Lung microvascular endothelial cell (primary cell): ENCODE measurements around the gene NQO2. TPM values are rescaled to one million over a fixed set of nuclear protein-coding genes. Genes with fewer than 3 reads are reported as not detected.
"Not testable (repeated sequence)": the region's sequence is repeated elsewhere in the genome, so short reads cannot be mapped to it uniquely, and the experiment has no call there.

Experiments used
- DNase-seq, 2 donors: peaks; one replicate each; pipeline versions ENCODE4 v3.0.0 to v3.0.0-alpha.2; 2010; ENCODE audit warnings: low read depth in 2 of 2
- total RNA-seq: library from RNA; depleted of rRNA; stranded (reverse); fragments of >200 nt; gene quantifications from 2 replicates; pipeline ENCODE4 v1.2.1, GENCODE V29; 2014

Gene NQO2
- total RNA-seq, 1 donor from 2014 or later = 8.5 TPM

DNA sequence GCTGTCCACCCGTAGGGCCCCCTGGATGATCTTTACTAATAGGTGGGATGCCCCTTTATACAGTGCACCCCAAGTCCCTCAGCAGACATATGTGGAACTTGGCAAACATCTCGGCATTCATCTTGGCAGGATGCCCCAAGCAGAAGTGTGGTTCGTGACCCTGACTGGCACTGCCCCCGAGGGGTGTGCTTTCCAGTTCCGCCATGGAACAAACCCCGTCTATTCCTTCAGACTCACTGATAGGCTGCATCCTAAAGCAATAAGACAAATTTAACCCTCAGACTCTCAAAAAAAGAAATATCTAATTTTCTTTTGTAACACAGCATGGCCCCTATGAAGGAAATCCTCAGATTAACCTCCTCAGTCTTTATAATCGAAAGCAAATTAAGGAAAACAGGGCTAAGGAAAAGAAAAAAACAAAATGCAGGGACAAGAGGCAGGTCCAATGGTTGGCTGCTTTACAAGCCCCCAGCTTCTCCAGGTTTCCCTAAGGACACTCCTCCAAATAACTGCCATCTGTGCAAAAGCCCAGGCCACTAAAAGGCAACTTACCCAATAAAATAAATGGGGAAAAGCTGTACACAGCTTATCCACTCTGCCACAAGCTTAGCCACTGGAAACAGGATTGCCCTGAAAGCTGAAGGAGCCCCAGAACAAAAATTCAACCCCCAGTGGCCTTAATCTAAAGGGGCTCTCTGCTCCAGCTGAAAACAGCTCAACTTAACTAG lies 38.1 kb downstream of the NQO2 start:
- peak in 1 of 2 donors; percentile 22 for DNase-seq

DNA sequence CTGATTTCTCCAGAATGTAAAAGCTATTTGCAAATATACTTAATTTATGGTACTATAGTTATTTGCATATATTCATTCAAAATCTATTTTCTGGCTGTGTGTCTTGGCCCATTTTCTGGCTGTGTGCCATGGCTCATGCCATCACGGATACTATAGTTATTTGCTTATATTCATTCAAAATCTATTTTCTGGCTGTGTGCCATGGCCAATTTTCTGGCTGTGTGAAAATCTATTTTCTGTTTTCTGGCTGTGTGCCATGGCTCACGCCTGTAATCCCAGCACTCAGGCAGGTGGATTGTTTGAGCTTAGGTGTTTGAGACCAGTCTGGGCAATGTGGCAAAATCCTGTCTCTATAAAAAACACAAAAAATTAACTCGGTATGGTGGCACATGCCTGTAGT lies 39.7 kb downstream of the NQO2 start:
- DNase-seq = peak in 1 of 2 donors; percentile 73

DNA sequence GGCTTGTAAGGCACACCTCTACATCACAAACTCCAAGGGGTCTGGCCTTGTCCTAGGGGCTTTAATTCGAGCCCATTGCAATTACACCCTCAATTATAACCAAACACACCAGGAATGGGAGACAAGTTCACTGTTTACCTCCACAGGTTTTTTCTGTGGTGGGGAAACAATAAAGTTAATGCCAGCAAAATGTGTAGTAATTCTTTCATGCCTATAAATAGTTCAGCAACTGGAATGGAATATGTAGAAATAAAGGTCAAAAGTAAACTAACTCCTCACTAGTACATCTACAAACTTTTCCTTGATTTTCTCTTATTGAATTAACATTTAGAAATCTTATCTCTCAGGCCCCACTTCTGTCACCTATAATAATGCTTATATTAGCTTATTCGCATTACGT lies 41.5 kb downstream of the NQO2 start:
- no peak for DNase-seq

DNA sequence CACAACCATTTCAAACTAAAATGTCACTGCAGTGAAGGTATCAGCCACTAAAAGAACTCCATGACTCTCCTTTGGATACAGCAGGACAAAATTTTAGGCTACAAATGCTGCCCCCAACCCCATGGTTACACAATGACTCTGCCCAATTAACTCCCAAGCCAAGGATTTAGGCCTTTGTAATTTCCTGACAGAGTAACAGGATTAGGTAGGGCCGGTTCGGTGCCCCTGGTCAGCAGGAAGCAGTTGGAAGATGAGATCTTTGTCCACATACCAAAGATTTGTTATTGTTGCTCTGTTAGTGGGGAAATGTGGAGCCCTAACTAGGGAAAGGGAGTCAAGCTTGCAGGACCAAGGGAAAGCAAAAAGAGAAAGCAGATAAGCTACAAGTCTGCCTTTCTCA lies 41.9 kb downstream of the NQO2 start:
- peak; percentile 26 to 63 for DNase-seq

DNA sequence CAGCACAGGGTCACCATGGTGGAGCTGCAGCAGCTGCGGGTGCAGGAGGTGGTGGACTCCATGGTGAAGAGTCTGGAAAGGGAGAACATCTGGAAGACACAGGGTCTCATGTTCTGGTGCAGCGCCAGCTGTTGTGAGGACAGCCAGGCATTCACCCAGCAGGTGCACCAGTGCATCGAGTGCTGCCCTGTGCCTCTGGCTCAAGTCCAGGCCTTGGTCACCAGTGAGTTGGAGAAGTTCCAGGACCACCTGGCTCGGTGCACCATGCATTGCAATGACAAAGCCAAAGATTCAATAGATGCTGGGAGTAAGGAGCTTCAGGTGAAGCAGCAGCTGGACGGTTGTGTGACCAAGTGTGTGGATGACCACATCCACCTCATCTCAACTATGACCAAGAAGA lies 45.7 kb downstream of the NQO2 start:
- no peak for DNase-seq

DNA sequence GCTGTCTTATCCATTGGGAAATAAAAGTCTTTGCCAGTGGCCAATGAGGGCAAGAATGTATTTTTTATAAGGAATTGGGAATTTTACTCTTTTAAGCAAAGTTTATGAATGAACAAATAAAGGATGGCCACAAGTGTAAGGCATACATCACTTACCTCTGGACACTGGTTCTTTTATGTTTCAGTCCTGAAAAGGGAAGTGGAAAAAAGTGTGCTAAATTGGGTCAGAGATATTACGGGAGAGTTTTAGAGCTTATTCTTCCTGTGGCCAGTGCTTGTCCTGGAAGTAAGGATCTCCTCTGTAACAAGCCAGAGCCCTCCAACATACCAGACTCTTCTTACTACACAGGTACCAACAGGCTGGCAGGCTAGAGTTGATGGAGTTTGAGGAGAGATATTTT lies 46.1 kb downstream of the NQO2 start:
- no peak for DNase-seq

DNA sequence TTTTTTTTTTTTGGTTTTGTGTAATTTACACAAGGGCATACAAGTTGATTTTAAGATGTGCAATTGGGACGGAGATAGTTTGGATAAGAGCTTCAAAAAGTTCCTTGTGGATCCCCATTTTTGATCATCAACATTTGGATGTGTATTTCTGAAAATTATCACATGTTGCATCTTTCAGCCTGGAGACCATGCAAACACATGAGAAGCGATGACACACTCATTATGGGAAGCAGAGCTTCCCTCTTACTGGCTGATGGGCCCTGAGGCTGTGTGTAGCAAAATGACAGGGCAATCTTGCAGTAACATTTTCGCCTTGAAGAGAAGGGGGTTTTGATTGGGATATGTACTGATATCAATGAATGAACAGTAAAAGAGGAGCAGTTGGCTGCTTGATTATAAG lies 46.6 kb downstream of the NQO2 start:
- DNase-seq = no peak

DNA sequence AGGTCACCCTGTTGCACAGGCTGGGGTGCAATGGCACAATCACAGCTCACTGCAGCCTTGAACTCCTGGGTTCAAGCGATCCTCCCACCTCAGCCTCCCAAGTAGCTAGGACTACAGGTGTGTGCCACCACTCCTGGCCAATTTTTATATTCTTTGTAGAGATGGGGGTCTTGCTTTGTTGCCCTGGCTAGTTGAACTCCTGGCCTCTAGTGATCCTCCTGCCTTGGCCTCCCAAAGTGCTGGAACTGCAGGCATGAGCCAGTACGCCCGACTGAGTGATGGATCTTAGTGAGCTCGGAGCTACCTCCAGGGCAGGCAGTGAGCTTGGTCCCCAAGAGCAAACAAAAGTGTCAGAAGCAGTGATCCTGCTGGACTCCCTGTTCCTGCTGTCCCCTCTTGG lies 48.3 kb downstream of the NQO2 start:
- not testable (repeated sequence) for DNase-seq

DNA sequence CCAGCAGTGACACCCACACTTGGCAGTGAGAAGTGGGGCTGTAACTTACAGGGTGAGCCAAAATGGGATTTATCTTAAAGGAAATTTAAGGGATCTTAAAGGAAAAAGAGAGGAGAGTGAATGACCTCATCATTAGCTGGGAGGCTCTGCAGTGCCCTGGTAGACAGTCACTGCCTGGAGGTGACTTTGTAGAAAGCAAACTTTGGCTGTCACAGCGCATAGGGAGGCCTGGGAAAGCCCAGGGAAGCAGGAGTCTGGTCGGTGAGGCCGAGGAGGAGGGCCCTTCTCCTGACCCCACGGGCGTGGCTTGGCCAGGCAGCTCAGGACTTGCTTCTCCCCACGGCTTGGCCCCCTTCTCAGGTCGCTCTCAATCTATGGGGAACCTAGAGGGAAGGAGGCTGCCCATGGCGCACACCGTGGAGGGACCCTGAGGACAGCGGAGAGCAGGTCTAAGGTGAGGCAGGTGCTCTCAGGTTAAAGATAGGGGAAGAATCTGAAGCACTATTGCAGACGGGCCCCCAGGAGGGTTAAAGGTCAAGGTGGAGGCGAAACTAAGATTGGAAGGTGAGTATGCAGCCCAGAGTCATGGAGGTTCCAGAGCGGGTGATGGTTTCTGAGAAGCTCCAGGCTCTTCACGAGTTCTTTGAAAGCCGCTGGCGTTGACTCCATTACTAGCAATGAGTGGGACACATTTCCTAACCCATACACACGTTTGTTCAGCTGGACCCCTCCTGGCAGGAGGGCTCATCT lies 53.0 kb downstream of the NQO2 start:
- DNase-seq = no peak

DNA sequence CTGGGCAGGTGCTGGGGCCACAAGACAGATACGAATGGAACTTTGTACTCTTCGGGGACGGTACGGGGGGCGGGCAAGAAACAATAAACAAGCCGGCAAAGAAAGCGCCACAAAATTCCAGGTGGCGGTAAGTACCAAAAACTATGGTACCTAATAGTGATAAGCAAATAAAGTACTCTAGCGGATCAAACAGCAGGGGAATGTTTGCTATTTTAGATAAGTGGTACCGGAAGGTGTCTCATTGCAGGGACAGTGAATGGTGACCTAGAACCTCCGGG lies 53.5 kb downstream of the NQO2 start:
- no peak for DNase-seq

DNA sequence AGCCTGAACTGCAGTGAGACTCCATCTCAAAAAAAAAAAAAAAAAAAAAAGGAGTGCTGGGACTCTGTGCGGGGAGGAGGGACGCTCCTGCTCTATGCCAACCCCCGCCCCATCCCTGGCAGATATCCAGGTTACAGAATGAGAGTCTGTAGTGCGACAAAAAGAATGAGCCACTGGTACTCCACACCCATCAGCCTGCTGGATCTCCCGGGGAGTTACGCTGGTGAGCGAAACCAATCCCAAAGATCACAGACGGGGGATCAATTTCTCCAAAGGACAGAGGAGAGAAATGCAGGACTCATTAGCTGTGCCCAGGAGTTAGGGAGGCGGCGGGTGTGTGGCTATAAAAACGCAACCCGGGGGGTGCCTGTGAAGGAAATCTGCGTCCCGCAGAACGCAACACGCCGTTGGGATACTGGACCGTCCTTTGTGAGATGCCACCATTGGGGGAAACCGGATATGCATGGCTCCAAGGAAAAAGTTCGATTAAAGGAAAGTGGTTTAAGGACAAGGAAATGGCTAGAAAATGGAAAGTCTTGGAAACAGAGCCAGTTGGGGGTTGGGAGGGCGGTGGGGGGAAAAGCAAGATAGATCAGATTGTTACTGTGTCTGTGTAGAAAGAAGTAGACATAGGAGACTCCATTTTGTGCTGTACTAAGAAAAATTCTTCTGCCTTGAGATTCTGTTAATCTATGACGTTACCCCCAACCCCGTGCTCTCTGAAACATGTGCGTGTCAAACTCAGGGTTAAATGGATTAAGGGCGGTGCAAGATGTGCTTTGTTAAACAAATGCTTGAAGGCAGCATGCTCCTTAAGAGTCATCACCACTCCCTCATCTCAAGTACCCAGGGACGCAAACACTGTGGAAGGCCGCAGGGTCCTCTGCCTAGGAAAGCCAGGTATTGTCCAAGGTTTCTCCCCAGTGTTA lies 54.8 kb downstream of the NQO2 start:
- DNase-seq = peak in 1 of 2 donors; percentile 77

DNA sequence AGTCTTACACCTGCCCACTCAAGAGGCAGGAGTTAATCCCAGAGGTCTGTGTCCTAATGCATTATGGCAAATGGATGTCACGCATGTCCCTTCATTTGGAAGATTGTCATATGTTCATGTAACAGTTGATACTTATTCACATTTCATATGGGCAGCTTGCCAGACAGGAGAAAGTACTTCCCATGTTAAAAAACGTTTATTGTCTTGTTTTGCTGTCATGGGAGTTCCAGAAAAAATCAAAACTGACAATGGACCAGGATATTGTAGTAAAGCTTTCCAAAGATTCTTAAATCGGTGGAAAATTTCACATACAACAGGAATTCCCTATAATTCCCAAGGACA lies 55.4 kb downstream of the NQO2 start:
- peak in 1 of 2 donors; percentile 61 for DNase-seq

DNA sequence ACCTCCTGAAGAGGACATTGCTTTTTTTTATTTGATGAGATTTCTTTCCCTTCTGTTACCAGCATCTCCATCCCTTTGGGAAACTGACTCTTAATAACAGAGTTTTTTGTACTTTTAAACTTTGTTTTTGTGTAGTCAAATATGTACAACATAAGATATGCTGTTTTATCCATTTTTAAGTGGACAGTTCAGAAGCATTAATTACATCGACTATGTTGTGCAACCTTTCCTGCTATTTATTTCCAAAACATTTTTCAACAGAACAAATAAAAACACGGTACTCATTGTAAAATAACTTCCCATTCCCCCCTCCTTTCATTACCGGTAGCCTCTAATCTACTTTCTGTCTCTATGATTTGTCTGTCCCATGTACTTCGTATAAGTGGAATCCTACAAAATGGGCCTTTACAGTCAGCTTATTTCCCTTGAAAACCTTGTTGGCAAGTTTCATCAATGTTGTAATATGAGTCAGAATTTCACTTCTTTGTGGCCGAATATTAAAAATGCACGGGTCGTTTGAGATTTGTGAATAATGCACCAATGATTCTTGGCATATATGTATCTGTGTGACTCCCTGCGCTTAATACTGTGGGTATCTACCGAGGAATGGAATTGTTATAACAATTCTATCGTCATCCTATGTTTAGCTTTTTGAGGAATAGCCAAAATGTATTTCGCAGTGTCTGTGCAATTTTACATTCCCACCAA lies 57.5 kb downstream of the NQO2 start:
- DNase-seq = no peak

DNA sequence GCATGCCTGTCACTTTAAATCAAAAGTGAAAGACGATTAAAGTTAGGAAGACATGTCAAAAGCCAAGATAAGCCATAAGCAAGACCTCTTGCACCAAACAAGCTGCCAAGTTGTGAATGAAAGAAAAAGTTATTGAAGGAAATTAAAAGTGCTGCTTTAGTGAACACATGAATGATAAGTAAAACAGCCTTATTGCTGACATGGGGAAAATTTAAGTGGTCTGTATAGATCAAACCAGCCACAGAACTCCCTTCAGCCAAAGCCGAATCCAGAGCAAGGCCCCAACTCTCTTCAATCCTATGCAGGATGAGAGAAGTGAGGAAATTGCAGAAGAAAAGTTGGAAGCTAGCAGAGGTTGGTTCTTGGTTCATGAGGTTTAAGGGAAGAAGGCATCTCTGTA lies 59.3 kb downstream of the NQO2 start:
- DNase-seq = no peak

DNA sequence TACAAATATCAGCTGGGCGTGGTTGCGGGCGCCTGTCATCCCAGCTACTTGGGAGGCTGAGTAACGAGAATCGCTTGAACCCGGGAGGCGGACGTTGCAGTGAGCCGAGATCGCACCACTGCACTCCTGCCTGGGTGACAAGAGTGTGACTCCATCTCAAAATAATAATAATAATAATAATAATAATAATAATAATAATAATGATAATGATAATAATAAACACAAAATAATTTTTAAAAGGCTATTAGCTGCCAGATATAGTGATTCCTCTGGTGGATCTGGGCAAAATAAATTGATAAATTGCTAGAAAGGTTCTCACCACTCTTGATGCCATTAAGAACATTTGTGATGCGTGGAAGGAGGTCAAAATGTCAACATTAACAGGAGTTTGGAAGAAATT lies 60.4 kb downstream of the NQO2 start:
- DNase-seq = not testable (repeated sequence)

DNA sequence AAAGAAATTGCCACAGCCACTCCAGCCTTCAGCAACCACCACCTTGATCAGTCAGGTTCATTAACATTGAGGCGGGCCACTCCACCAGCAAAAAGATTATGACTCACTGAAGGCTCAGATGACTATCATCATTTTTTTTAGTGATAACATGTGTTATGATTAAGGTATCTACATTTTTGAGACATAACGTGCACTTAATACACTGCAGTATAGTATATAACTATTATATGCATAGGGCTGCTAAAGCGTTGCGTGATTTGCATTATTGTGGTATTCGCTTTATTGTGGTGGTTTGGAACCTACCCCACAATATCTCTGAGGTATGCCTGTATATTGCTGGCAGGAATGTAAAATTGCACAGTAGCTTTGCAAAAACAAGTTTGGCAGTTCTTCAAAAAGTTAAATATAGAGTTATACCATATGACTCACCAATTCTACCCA lies 61.8 kb downstream of the NQO2 start:
- no peak for DNase-seq

DNA sequence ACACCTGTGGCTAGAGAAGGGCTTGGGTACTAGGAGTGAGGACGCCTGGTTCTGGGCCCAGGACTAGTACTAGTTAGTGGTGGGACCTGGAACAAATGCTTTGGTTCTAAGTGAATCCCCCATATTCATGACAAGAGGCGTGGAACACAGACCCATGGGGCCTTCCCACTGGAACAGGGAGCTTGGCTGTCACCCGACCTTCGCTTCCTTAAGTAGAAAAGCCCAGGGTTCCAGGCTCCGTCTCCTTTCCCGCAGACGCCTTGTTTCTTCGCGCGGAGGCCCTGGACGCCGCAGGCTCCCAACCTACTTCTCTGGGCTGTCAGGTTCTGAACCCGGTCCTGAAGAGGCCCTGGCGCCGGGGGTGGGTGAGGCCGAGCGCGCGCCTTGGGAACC lies 63.6 kb downstream of the NQO2 start:
- not testable (repeated sequence) for DNase-seq

DNA sequence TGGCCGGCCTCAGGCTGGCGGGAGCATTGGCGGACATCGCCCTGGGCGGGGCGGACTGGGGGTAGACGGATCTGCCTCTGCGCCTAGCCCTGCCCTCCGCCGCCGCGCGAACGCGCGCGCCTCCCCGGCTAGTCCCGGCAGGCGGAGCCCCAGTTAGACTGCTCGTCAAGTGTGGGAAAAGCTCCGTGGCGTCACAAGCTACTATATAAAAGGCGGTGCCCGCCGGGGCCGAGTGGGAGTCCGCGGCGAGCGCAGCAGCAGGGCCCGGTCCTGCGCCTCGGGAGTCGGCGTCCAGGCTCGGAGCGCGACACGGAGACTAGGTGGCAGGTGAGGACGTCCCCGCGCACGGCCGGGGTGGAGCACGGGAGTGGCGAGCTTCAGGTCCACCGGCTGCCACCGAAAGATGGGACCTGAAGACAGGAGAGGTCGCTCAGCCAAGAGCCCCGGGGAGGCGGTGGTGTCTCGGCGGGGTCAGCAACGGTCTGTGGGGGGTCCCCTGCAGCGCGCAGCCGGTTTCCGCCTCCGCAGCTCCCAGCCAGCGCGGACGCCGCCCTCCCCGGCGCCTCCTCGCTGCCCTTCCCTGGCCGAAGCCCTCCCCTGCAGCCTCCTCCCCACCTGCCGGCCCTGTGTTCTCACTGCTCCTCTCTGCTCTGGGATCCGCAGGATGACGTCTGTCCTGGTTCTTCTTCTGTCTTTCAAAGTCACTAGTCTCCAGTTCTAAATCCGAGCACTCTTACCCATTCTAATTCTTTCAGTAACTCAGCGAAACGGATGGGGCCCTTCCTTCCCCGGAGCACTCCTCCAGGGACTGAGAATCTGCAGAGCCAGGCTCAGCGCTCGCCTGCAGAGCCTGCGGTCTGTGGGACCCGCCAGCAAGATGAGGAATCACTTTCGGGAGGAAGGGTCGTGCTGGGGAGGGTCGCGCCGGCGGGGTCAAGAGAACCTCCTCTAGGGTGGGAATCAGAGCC lies 64.3 kb downstream of the NQO2 start:
- peak; percentile 80 to 87 for DNase-seq

DNA sequence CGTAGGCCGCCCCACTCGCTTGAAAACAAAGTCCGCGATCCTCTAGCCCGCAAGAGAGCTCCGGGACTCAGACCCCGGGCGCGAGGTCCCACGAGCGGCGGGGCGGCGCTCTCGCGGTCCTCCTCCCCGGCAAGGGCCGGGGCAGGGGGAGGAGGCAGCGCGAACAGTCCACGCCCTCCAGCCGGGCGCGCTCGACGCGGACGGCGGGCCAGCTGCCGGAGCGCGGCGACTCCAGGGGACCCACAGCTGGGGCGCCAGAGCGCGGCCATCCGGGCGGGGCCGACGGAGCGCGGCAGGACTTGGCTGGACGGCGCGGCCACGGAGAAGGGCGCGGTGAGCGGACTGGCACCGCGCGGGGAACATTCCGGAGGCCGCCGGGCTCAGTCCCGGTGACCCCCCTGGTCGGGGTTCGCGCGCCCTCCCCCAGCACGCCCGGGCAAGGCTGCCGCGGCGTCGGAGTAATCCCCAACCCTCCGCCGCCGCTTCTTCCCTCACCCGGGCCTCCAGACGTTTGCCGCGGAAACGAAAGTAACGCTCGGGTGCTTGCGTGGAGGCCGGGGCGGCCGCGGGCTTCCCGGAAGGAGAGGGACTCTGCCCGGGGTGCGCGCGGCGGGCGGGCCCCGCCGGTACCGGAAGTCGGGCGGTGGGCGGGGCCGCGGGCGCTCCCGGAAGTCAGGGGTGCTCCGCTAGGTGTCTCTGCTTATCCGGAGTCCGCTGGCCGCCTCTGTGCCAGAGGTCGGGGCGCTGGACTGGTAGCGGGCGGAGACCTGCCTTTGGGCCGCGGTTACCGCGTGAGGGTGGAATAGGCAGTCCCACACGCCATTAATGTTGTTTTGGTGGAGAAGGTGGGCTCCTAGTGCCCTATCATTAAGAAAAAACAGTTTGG lies 68.9 kb downstream of the NQO2 start, which contains the start of gene RIPK1:
TSS of gene RIPK1 (plus strand) at position 166 of the 886 bp plus-strand sequence. CDS start 8,330 bp downstream, outside the sequence.
- peak; percentile 85 to 90 for DNase-seq
